ENCODE measurements around the gene ATP6V1G3.

The ATP6V1G3 gene

DNA sequence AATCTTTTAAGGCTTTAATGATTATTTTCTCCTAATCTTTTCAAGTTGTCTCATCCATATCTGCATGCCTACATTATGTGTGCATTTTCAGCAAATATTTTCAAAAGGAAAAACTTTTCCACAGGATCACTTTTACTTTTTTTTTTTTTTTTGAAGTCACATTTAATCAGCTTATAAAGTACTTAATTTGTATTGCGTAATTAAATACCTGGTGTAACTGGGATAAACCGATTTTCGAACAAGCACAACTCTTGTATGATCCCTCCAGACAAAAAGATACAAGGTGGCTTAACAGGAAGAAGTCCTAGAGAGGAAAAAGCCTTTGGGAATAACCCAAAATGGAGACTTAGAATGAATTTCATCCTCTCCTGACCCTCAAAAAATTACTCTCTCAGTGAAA is 1.3 kb upstream of the ATP6V1G3 start:
- DNase-seq, result no peak

DNA sequence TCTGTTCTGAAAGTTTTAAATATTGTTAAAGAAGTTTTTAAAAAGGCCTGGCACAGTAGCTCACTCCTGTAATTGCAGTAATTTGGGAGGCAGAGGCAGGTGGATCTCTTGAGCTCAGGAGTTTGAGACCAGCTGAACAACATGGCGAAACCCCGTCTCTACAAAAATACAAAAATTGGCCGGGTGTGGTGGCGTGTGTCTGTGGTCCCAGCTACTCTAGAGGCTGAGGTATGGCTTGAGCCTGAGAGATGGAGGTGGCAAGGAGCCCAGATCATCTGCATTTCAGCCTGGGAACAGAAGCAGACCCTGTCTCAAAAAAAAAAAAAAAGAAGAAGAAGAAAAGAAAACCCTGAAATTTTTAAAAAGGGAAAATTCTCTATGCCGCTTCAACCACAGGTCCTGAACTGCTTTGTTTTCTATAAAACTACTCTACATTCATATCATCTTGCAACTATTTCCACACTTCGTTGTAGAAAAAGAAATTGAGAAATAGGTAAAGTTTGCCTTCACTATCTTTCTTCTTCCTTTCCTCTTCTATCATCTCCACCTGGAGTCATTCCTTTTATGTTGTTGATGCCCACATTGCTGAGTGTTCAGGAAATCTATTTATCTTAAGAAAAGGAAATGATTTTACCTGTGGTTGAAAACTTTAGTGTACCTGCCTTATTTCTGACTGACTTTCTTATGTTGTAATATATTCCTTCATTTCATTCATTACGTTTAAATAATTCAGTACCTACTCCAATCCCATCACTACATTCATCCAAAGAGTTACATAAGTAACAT is 1.7 kb downstream of the ATP6V1G3 start:
- DNase-seq, result no peak

DNA sequence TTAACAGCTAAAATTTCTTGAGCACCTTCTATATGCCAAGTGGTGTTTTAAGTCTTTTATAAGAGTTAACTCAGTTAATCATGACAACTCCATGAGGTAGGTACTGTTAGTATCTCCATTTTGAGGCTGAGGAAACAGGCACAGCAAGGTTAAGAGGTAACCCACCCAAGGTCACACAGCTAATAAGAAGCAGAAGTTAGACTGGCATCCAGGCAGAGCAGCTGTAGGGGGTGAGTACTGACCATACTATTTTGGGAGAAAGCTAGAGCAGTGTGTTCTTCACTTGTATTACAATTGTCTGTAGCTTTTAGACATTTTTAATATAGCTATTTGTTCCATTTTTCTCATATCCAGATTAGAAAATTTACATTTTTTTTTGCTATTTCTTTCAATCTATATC is 4.8 kb downstream of the ATP6V1G3 start:
- no peak for DNase-seq

DNA sequence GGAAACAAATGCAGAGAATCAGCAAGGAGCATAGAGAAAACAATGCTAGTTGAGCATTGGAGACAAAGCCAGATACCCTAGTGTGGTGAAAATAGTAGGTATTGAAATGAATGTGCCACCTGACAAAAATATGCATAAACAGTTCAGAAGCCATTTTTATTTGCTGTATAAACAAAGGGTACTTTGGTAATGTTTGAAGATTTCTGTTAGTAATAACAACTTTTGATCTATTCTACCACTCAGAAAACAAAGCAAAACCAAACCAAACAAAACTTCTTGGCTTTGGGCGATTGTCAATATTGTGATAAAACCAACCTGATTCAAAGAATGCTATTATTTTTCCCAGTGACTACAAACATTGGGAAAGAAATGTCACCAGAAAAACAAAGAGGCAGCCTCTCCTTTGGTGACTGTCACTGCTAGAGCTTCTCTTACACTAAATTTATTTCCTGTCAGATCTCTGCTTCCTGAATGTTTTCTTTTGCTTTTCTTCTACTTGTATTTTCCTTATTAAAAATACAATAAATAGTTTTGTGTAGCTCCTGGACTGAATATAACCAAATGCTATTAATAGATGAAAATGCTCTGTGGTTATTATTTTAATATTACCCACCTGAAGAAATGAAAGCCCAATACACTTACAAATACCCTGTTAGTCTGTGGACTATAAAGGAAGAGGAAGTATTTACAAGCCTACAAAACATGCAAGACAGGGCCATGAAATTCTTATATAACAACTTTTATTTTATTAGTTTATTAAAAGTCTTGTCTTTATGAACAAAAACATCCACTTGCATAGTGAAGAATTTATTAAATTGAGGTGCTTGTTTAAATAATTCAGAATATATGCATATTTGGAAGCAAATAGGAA is 5.7 kb downstream of the ATP6V1G3 start:
- DNase-seq, result no peak

DNA sequence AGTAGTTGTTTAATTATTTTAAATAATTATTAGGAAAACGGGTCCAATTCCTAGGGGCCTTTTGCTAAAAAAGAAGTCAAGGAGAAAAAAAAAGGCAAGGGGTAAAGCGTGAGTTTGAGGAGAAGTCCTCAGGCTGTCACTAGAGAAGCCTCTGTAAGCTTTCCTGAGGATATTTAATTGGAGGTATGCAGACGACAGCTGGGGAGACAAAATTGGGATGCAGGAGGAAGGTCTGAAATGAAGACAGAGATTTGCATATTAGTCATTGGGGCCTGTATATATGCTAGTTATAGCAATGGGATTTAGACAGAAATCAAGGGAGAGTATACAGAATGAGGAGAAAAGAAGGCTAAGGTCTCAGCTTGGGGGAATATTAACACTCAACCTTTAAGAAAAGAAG is 8.6 kb downstream of the ATP6V1G3 start:
- DNase-seq, result no peak

DNA sequence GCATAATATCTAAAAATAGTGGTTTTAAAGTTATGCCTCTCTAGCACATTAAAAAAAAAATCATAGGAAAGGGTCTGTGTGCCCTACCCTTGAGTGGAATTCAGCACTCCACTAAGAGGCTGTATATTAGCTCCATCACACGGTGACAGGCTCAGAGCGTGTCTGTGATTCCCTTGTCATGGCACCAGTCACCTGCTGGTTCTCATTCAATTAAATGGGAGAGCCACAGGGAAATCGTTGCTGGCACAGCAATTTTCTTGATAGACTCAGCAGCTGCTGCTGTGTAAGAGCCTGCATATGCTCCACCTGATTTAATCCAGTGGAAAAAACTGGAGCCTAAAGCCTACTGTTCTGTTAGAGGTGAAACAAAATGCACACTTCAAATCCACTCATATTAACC is 9.5 kb downstream of the ATP6V1G3 start:
- DNase-seq, result no peak

DNA sequence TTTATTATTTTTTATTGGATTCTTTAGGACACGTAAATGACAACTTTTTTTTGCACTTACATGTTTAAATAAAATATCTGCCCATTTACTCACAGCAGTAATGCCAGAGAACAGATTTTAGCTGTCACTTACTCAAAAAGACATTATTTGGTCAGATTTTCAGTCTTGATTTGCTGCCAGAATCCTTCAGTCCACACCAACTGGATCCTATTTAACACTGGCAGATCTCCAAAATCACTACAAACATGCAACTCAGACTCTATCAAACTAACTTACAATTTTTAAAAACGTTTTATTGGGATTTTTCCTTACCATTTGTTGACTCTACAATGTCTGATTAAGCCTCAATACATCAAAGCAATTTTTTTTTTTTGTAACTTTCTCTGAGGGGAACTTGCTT is 11.1 kb downstream of the ATP6V1G3 start:
- DNase-seq, result no peak

DNA sequence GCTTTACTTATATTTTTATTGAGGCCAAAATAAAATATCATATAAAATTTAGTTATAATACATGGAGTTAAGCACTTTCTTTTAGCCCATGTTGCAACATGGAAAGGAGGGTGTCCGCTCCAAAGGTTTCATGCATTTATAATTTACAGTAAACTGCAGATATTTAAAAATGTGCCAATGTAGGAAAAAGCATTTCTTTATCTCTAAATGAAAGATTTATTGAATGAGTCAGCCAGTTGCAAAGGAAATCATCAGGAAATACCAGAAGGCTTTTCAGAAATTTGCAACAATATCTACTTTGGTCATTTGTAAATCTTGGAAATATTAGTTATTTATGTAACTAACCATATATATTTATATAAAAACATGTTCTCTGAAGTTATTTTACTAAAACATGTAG is 12.1 kb downstream of the ATP6V1G3 start:
- no peak for DNase-seq

DNA sequence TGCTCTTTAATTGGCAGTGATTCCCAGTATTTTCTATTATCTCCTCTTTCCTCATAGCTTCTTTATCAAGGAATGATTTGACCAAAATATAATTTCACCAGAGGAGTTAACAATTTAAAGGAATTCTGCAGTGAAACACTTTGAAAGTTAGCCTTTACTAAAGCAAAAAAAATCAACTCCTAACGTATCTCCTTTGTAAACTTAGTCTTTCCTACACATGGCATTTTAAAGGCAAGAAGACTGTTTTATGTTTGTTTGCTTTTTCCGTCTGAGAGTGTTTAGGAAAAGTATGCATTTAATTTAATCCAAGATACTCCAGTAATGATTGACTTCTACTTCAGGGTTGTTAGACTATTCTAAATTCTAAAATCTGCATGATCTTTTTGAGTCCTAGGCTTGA is 15.9 kb downstream of the ATP6V1G3 start:
- no peak for DNase-seq

DNA sequence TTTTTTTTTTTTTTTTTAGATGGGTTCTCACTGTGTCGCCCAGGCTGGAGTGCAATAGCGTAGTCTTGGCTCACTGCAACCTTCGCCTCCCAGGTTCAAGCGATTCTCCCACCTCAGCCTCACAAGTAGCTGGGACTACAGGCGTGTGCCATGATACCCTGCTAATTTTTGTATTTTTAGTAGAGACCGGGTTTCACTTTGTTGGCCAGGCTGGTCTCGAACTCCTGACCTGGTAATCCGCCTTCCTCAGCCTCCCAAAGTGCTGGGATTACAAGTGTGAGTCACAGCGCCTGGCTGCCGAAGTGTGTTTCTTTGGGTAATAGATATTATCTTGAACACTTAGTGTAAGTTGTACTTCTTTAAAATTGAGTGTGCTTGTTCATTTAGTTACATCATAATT is 16.4 kb downstream of the ATP6V1G3 start:
- peak; percentile 18 for DNase-seq

DNA sequence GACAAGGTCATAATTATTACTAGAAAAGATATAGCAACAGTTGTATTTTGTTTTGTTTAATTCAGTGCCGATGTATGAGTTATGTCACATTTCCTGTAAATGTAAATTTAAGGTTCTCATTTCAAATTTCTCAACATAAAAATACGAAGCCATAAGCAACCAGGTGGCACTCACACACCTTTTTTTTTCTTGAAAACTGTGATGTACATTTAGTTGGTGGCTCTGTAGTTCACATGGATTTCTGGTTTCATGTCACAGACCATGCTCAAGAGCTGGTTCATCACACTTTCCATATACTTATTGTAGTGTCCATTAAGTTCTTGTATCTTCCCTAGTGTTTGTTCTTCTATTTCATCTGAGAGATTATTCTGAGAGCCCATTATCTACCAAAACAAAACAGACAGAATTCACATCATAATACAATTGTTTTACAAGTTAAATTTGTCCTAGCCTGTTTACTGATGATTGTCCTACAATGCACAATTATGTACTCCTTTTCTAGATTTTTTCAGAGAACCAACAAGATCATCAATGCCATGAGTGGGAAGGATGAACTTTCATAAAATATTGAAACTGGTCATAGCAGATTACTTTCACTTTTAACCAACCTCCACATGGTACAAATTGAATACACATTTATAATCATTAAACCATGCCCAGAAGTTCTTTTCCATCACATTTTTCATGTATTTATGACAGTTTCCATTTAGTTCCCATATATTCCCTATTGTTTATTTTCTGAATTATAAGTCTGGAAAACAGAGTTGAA is 17.1 kb downstream of the ATP6V1G3 start:
- no peak for DNase-seq

DNA sequence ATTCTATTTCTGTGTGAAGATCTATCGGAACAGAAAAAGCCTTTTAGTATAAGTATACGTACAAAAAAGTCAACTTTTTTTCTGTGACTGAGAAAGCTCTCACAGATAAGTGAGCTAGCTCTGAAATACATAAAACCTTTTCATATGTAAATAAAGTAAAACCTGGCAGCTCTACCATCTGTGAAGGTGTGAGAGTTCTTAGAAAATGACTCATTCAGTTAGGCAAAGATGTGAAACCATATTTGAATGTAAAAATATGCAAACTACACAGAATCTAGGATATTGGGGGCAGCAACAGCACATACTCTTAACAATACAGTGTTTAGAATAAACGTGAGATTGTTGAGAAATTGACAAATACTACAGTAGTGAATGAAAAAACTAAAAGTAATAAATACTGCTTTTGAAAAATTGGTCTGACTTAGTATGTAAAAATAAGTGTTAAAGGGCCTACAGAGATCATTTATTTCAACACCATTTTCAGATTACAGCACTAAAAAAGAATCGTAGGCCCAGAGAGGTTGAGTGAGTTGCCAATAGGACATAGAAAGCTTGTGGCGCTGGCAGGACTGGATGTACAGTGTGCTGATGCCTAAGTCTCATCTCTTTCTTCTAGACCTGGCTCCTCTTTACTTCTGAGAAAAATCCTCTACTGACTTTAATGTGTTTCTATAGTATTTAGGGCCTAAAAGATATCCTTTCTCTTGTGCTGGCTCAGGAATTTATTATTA is 19.8 kb downstream of the ATP6V1G3 start:
- no peak for DNase-seq

DNA sequence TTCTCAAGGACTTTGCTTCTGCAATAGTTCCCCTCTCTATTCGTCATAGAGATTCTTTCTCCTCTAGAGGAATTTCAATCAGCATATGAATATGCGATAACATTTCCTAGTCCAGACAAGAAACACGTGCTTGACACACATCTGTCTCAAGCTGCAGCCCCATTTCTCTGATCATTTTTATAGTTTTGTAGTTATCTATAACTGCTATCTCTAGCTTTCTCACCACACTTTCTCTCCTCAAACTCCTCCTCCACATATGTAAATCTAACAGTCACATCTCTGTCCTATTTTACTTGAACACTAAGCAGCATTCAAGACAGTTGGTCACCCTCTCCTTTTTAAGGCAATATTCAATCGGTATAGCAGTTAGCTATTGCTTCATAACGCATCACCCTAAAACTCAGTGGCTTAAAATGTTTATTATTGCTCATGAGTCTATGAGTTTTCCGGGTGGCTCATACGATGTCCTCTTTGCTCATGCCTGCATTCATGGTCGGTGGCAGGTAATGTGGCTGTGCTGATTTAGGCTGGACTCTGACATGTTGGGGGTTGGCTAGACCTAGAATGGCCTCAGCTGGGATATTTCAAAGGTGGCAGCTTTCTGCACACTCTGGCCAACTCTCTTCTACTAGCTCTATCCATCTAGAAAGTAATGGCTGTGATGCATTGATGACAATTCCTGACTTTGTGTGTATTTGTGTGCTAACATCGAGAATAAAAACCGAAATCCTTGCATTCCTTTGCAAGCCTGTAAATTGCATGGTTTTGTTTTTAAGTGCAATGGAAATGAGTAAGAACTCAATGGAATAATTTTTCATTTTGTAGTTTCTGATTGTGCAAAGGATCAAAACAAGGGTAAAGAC is 20.6 kb downstream of the ATP6V1G3 start:
- no peak for DNase-seq

DNA sequence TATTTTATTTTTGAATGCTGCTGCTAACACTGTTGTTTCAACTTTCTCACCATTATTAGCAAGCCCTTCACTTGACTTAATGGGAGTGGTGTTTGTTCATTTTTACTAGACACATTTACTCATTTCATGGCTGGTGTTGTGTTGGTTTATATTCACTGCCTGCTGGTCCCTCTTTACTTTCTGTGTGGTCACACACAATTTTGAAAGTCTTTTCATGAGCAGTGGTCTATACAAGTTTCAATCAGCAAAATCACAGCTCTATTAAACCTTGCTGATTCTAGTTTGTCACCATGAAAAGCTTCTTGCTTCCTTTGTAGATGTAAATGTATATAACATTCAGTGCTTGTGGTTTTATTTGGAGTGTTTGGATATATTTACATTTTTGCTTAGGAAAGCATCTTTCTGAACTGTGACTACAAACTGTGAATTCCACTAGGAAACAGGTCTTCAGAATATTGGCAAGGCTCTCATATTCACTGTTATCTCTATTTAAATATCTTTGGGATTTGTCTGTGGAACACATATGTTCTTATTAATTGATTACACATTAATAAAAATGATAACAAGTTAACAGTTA is 22.8 kb downstream of the ATP6V1G3 start:
- no peak for DNase-seq

DNA sequence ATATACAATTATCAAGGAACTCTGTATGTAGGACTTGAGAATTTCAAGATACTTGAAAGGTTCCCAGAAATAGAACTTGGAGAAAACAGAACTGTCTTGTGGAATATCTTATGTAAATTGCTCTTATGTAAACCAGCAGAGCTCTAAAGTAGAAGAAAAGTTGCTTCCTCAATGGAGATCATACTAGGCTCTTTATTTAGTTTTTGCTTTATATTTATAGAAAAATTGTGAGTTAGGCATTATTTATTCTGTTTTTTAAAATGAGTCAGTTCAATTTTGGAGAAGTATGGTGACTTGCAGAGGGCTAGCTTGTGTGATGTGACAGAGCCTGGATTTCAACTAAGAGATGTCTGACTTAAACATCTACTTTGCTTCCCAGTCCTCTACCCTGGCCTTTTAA is 40.4 kb downstream of the ATP6V1G3 start:
- no peak for DNase-seq

DNA sequence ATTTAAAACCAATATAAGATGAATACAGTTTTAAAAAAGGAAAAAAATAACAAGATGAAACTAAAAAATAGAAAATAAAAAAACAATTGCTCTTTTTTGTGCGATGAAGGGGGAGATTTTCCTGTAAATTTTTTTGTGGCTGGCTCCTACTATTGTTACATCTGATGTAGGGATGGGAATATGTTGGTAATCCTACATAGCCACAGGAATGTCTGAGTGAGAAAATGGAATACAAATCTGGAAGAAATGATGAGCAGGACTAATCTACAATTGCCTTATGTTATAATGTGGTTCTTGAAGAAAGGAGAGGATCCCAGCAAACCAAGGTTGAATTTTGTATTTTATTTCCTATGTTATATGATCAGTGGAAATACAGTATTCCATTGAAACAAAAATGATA is 40.9 kb downstream of the ATP6V1G3 start:
- no peak for DNase-seq

DNA sequence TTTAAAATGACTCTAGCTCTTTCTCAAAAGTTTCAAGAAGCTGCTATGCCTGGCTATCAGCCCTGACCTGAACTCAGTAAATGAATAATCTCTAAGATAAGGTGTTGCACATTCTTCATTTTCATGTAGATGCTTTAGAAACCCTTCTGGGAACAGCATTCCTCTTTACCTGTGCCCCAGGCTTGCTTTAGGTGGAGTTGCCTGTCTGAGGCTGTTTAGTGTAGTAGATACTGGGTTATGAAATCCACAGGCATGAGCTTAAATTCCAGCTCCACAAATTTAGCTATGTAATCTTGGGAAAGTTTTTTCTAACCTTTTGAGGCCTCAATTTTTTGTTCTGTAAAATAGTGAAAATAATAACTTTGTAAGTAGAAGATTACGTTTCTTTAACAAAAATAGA is 41.6 kb downstream of the ATP6V1G3 start:
- DNase-seq, result no peak

DNA sequence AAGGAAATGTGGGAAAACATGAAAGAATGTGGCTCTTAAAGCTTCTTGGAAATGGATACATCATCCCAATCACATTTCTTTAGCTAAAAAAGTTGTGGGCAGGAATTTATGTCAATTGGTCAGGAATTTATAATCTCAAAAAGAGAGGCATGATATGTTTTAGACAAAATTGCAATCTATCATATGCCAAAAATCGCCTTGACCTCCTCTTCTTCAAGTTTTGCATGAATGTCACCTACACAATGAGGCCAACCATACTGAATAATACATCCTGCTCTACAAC is 42.4 kb downstream of the ATP6V1G3 start:
- DNase-seq, result no peak

DNA sequence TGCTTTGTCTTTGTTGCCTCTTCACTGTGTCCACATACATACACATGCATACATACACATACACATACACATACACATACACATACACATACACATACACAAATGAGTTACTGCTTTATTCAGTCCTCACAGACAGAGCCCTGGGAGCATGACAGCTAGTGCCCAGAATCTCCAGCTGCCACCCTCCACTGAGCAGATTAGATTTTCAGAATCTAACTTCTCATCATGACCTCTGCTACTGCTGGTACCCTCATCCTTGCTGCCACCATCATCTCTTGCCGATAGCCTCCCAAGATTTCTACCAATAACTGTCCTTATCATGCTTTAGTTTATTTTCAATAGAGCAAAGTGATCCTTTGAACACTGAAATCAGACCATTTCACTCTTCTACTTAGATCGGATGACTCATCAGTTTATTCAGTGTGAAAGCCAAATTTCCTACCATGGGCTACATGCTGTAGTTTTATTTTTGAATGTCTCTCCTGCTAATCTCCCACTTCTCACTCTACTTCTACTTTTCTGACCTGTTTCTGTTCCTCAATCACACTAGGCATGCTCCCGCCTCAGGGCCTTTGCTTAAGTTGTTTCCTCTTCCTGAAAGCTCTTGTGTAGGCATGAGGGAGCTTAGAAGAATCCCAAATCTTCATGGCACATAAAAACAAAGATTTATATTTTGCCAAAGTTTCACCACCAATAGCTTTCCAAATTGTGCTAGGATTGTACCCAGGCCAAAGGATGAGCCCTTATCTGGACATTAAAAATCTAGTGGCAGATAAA is 43.0 kb downstream of the ATP6V1G3 start:
- DNase-seq, result no peak

DNA sequence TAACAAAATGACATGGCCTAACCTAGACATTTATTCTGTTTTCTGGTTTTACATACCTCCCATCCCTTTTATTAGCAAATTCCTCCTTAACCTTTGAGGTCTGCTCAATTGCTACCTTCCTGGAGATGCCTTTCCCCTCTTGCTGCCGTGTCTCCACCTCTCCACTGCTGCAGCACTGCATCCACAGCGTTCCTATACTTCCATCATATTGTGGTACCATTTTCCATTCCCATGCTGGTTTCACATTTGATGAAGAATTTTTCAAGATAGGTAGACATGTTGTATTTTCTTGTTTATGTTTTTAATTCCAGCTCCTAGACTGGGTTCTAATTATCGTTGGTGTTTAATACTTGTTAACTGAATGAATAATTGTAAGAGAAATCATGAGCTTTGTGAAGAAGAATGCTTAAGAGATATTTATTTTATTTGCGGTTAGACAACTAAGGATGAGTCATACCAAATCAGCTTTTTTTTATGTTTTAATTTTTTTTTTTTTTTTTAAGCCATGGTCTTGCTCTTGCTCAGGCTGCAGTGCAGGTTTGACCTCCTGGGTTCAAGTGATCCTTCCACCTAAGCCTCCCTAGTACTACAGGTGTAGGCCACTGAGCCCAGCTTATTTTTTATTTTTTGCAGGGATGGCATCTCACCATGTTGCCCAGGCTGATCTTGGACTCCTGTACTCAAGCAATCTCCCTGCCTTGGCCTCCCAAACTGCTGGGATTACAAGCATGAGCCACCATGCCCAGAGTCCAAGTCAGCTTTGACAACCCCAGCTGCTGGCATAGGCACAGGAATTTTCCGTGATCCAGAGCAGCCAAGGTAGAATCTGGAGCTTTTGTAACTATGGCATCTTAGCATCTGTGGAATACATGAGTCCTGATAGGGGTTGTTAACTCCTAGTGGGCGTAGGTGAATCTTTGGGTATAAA is 44.0 kb downstream of the ATP6V1G3 start:
- DNase-seq, result no peak
